Stimulated activated CD4-positive, alpha-beta T cell treated with anti-CD3 and anti-CD28 coated beads, Interleukin-1b, Interleukin-23, amount 100 ng/mL, for 48 hours (primary cell): ENCODE measurements around the gene TPR.
A peak's percentile ranks its signal among the peaks of the same experiment; 100 is the strongest.
"Not testable (repeated sequence)": the region's sequence is repeated elsewhere in the genome, so short reads cannot be mapped to it uniquely, and the experiment has no call there.

ENCODE experiments used
- DNase-seq: peaks from one replicate; pipeline ENCODE4 v3.0.0-alpha.2; 2020

Gene TPR

GRCh38 chr1:186375152-186375928, at the start of gene TPR, which contains the start of gene ODR4:
Gene TPR, minus strand, starts transcription at chr1:186375253. Its CDS starts 225 bp downstream, at chr1:186375028.
Gene ODR4, plus strand, starts transcription at chr1:186375838. Its CDS starts 3,948 bp downstream, at chr1:186379786.
- DNase-seq: peak; percentile 96

GRCh38 chr1:186424539-186424938, 49.5 kb upstream of the TPR start:
- DNase-seq: no peak

GRCh38 chr1:186421446-186421845, 46.4 kb upstream of the TPR start:
- no peak for DNase-seq

- DNase-seq: no peak
These were observed 45.9 kb upstream of the TPR start for GRCh38 chr1:186420923-186421322.

- no peak for DNase-seq
These were observed 45.3 kb upstream of the TPR start for GRCh38 chr1:186420311-186420710.

GRCh38 chr1:186418503-186418902, 43.5 kb upstream of the TPR start:
- no peak for DNase-seq

GRCh38 chr1:186413319-186413718, 38.3 kb upstream of the TPR start:
- no peak for DNase-seq

GRCh38 chr1:186409091-186409490, 34.0 kb upstream of the TPR start:
- DNase-seq: no peak

- DNase-seq: no peak
These were observed 29.5 kb upstream of the TPR start for GRCh38 chr1:186404454-186405051.

- no peak for DNase-seq
These were observed 28.6 kb upstream of the TPR start for GRCh38 chr1:186403632-186404031.

GRCh38 chr1:186401446-186401845, 26.4 kb upstream of the TPR start:
- not testable (repeated sequence) for DNase-seq

GRCh38 chr1:186392711-186393110, 17.7 kb upstream of the TPR start:
- DNase-seq: not testable (repeated sequence)

GRCh38 chr1:186391841-186392240, 16.8 kb upstream of the TPR start:
- no peak for DNase-seq

- DNase-seq: no peak
These were observed 15.9 kb upstream of the TPR start for GRCh38 chr1:186390925-186391324.

- no peak for DNase-seq
These were observed 11.8 kb upstream of the TPR start for GRCh38 chr1:186386725-186387383.

- DNase-seq: no peak
These were observed 871 bp upstream of the TPR start for GRCh38 chr1:186375929-186376319.

- peak; percentile 42 for DNase-seq
These were observed 526 bp downstream of the TPR start for GRCh38 chr1:186374303-186375151.

- DNase-seq: not testable (repeated sequence)
These were observed 27.0 kb downstream of the TPR start for GRCh38 chr1:186347837-186348691.

- no peak for DNase-seq
These were observed 34.3 kb downstream of the TPR start for GRCh38 chr1:186340772-186341171.

- DNase-seq: no peak
These were observed 37.5 kb downstream of the TPR start for GRCh38 chr1:186337554-186337953.

GRCh38 chr1:186330758-186331157, 44.3 kb downstream of the TPR start:
- DNase-seq: no peak

- DNase-seq: no peak
These were observed 47.7 kb downstream of the TPR start for GRCh38 chr1:186327331-186327730.
